ENCODE measurements around the gene LILRB3. TPM values are rescaled to one million over a fixed set of nuclear protein-coding genes. Genes with fewer than 3 reads are reported as not detected.

LILRB3 gene
- total and polyA plus RNA-seq, 2 donors from 2014 or later = 1.4 to 10.0 TPM

GRCh38 chr19:54211235-54211634 lies 11.6 kb downstream of the LILRB3 start:
- H3K27me3 ChIP-seq (ENCODE audit: control insufficient read depth, insufficient read depth, low read length) = no peaks in the 10 kb centered on the region
- peaks cover 6 to 25% (median 17%) of the 10 kb centered on the region in 3 donors for H3K4me1 ChIP-seq (ENCODE audit: control insufficient read depth in 2 of 3, insufficient read depth in 2 of 3, low read depth in 1 of 3, low read length in 3 of 3)
- DNase-seq = peak in 1 of 5 donors; percentile 50
- peak overlapping the region in 1 of 2 donors; percentile 48 for H3K27ac ChIP-seq (ENCODE audit: low read depth in 2 of 2, low read length in 2 of 2)
- peaks cover 3 to 25% (median 12%) of the 10 kb centered on the region in 3 donors for H3K36me3 ChIP-seq (ENCODE audit: control insufficient read depth in 2 of 3, insufficient read depth in 3 of 3, low read length in 3 of 3)
- no peak overlapping the region for H3K4me3 ChIP-seq (ENCODE audit: low read length in 3 of 3)
- TF ChIP-seq CTCF (IDR thresholded peaks at IDR 0.05; ENCODE audit: borderline replicate concordance, extremely low read depth, insufficient read depth) = no peak
- no peak overlapping the region for H3K9ac ChIP-seq (ENCODE audit: low read length in 3 of 3)
- H3K9me3 ChIP-seq (ENCODE audit: control insufficient read depth in 2 of 3, insufficient read depth in 1 of 3, low read length in 3 of 3) = no peaks in the 10 kb centered on the region
- no peak for FAIRE-seq
- intact Hi-C loops (cut with DNase I) = no loop called here

GRCh38 chr19:54209811-54210494 lies 12.9 kb downstream of the LILRB3 start:
- peak; percentile 6 for FAIRE-seq

GRCh38 chr19:54209058-54209810 lies 13.6 kb downstream of the LILRB3 start:
- Histone ChIP-seq H3K36me3 (ENCODE audit: control insufficient read depth in 2 of 3, insufficient read depth in 3 of 3, low read length in 3 of 3) (peaks cover 6 to 42% (median 27%) of the 10 kb centered on the region in 3 donors), H3K27me3 (ENCODE audit: control insufficient read depth, insufficient read depth, low read length) (no peaks in the 10 kb centered on the region), H3K9ac (ENCODE audit: low read length in 3 of 3) (peak overlapping the region in 1 of 3 donors; percentile 44), H3K27ac (ENCODE audit: low read depth in 2 of 2, low read length in 2 of 2) (peak overlapping the region; percentile 87 to 93), H3K9me3 (ENCODE audit: control insufficient read depth in 2 of 3, insufficient read depth in 1 of 3, low read length in 3 of 3) (no peaks in the 10 kb centered on the region), H3K4me1 (ENCODE audit: control insufficient read depth in 2 of 3, insufficient read depth in 2 of 3, low read depth in 1 of 3, low read length in 3 of 3) (peaks cover 6 to 34% (median 24%) of the 10 kb centered on the region in 3 donors), H3K4me3 (ENCODE audit: low read length in 3 of 3) (no peak overlapping the region)
- FAIRE-seq (no peak), DNase-seq (peak in 3 of 5 donors; percentile 10 to 83 (median 64))
- intact Hi-C loops (cut with DNase I) = no loop called here
- no peak for TF ChIP-seq CTCF (IDR thresholded peaks at IDR 0.05; ENCODE audit: borderline replicate concordance, extremely low read depth, insufficient read depth)

More at GRCh38 chr19:54209811-54210494, 12.9 kb downstream of the LILRB3 start:
- H3K9me3 ChIP-seq (ENCODE audit: control insufficient read depth in 2 of 3, insufficient read depth in 1 of 3, low read length in 3 of 3) = no peaks in the 10 kb centered on the region
- intact Hi-C loops (cut with DNase I) = no loop called here
- peak overlapping the region; percentile 87 to 93 for H3K27ac ChIP-seq (ENCODE audit: low read depth in 2 of 2, low read length in 2 of 2)
- DNase-seq = peak; percentile 76 to 96 (median 92)
- H3K27me3 ChIP-seq (ENCODE audit: control insufficient read depth, insufficient read depth, low read length) = no peaks in the 10 kb centered on the region
- H3K4me3 ChIP-seq (ENCODE audit: low read length in 3 of 3) = no peak overlapping the region
- peaks cover 6 to 30% (median 19%) of the 10 kb centered on the region in 3 donors for H3K4me1 ChIP-seq (ENCODE audit: control insufficient read depth in 2 of 3, insufficient read depth in 2 of 3, low read depth in 1 of 3, low read length in 3 of 3)
- H3K36me3 ChIP-seq (ENCODE audit: control insufficient read depth in 2 of 3, insufficient read depth in 3 of 3, low read length in 3 of 3) = peaks cover 4 to 35% (median 21%) of the 10 kb centered on the region in 3 donors
- peak overlapping the region in 1 of 3 donors; percentile 44 for H3K9ac ChIP-seq (ENCODE audit: low read length in 3 of 3)
- no peak for TF ChIP-seq CTCF (IDR thresholded peaks at IDR 0.05; ENCODE audit: borderline replicate concordance, extremely low read depth, insufficient read depth)

All from kidney (tissue), 14 donors.